Caco-2 (cell line): Measurements from ENCODE around the gene NFIA. TPM values are rescaled to one million over a fixed set of nuclear protein-coding genes. Genes with fewer than 3 reads are reported as not detected.

ENCODE experiments used
- BruUV-seq: library from RNA; stranded (reverse); fragments of 400-500 nt; replicated peaks from 2 replicates; lab custom pipeline; 2021; lab: Mats Ljungman, UMichigan
- CTCF ChIA-PET: fragments of 300-600 bp; sonication (Branson Sonifier 250); formaldehyde crosslinking; loops from one replicate; lab custom pipeline; 2022; ENCODE audit warnings: antibody characterized with exemption; lab: Charles Lee
- POLR2A ChIA-PET: fragments of 300-600 bp; sonication (Branson Sonifier 250); formaldehyde crosslinking; loops from one replicate; lab custom pipeline; 2022; ENCODE audit warnings: antibody characterized with exemption; lab: Charles Lee
- DNase-seq, 2 experiments: peaks; one replicate each; pipeline versions ENCODE4 v3.0.0 to v3.0.0-alpha.2; 2020 to 2022
- H3K27me3 ChIP-seq: replicated peaks from 2 replicates; pipeline ENCODE4 v1.6.0; 2011; ENCODE audit warnings: low read length; ENCODE audit not compliant: control insufficient read depth, insufficient read depth
- H3K36me3 ChIP-seq: 2 replicates; pipeline ENCODE4 v1.5.1; 2011; ENCODE audit warnings: low read length; ENCODE audit not compliant: control insufficient read depth, insufficient read depth
- H3K4me1 ChIP-seq: fragments of 250-450 bp; sonication (Bioruptor Pico); 2 replicates; pipeline ENCODE4 v1.5.1; 2020; ENCODE audit warnings: mild to moderate bottlenecking
- H3K4me3 ChIP-seq: 2 replicates; pipeline ENCODE4 v1.5.1; 2011; ENCODE audit warnings: low read depth, mild to moderate bottlenecking, control low read depth, low read length
- H3K9me3 ChIP-seq: fragments of 250-450 bp; sonication (Bioruptor Pico); 2 replicates; pipeline ENCODE4 v1.5.1; 2020; ENCODE audit warnings: mild to moderate bottlenecking, moderate library complexity
- H3K27ac Mint-ChIP-seq: one replicate; pipeline ENCODE4 v1.8.0; 2022; ENCODE audit warnings: mixed read lengths; ENCODE audit not compliant: unreplicated experiment
- H3K27me3 Mint-ChIP-seq: one replicate; pipeline ENCODE4 v1.8.0; 2022; ENCODE audit warnings: mixed read lengths; ENCODE audit not compliant: insufficient read depth, unreplicated experiment
- H3K36me3 Mint-ChIP-seq: one replicate; pipeline ENCODE4 v1.8.0; 2022; ENCODE audit warnings: mild to moderate bottlenecking, mixed read lengths; ENCODE audit not compliant: insufficient read depth, unreplicated experiment
- H3K4me1 Mint-ChIP-seq: one replicate; pipeline ENCODE4 v1.8.0; 2022; ENCODE audit warnings: low read depth, mixed read lengths; ENCODE audit not compliant: unreplicated experiment
- H3K4me3 Mint-ChIP-seq: one replicate; pipeline ENCODE4 v1.8.0; 2022; ENCODE audit warnings: mild to moderate bottlenecking, moderate library complexity, mixed read lengths; ENCODE audit not compliant: unreplicated experiment
- H3K9me3 Mint-ChIP-seq: one replicate; pipeline ENCODE4 v1.8.0; 2022; ENCODE audit warnings: mixed read lengths; ENCODE audit not compliant: unreplicated experiment
- CTCF ChIP-seq, 2 experiments: fragments of 200-600 bp in 1 of 2; IDR thresholded peaks; 1 replicate in 1 of 2; 2 replicates in 1 of 2; pipeline versions ENCODE4 v1.5.1 to v1.8.0; 2011 to 2022; ENCODE audit warnings: antibody characterized with exemption in 1 of 2, control low read depth in 1 of 2, inconsistent platforms in 1 of 2, low read depth in 1 of 2, low read length in 1 of 2, mild to moderate bottlenecking in 1 of 2, moderate library complexity in 1 of 2; ENCODE audit not compliant: insufficient read depth in 1 of 2, severe bottlenecking in 1 of 2, unreplicated experiment in 1 of 2
- intact Hi-C: fragments of 100-400 bp; cut with micrococcal nuclease; formaldehyde crosslinking; loops from one replicate; pipeline ENCODE4 v1.10.0; 2022; ENCODE audit not compliant: unreplicated experiment
- total RNA-seq: library from RNA; stranded (reverse); gene quantifications from 2 replicates; pipeline ENCODE4 v1.2.3, GENCODE V29; 2022

NFIA gene
- total RNA-seq, 1 experiment from 2014 or later, result 1.4 TPM

GRCh38 chr1:61368366-61368765 is 286.0 kb downstream of the NFIA start:
- POLR2A ChIA-PET, result no interaction called here

GRCh38 chr1:61368876-61369275 is 286.5 kb downstream of the NFIA start:
- Mint-ChIP-seq H3K27ac (no peak overlapping the region), H3K9me3 (no peaks in the 10 kb centered on the region), H3K4me3 (no peak overlapping the region), H3K4me1 (no peaks in the 10 kb centered on the region), H3K36me3 (no peaks in the 10 kb centered on the region), H3K27me3 (no peaks in the 10 kb centered on the region)
- Histone ChIP-seq H3K4me3 (no peak overlapping the region), H3K27me3 (no peaks in the 10 kb centered on the region), H3K4me1 (no peaks in the 10 kb centered on the region), H3K9me3 (no peaks in the 10 kb centered on the region), H3K36me3 (no peaks in the 10 kb centered on the region)
- intact Hi-C loops, result no loop called here
- TF ChIP-seq CTCF (IDR thresholded peaks at IDR 0.05; ENCODE audit: insufficient read depth in 1 of 2, low read depth in 1 of 2, low read length in 1 of 2, severe bottlenecking in 1 of 2, unreplicated experiment in 1 of 2), result no peak
- ChIA-PET CTCF (no interaction called here), POLR2A (no interaction called here)
- no peak for DNase-seq
- BruUV-seq, result no TSS peak

More at GRCh38 chr1:61368366-61368765, 286.0 kb downstream of the NFIA start:
- H3K9me3 ChIP-seq, result no peaks in the 10 kb centered on the region
- H3K36me3 ChIP-seq, result no peaks in the 10 kb centered on the region
- H3K27ac Mint-ChIP-seq, result no peak overlapping the region
- H3K4me3 Mint-ChIP-seq, result no peak overlapping the region
- no peaks in the 10 kb centered on the region for H3K4me1 Mint-ChIP-seq
- no peaks in the 10 kb centered on the region for H3K4me1 ChIP-seq
- H3K27me3 Mint-ChIP-seq, result no peaks in the 10 kb centered on the region
- no peak overlapping the region for H3K4me3 ChIP-seq
- CTCF ChIA-PET, result no interaction called here
- DNase-seq, result no peak
- H3K27me3 ChIP-seq, result no peaks in the 10 kb centered on the region
- H3K36me3 Mint-ChIP-seq, result no peaks in the 10 kb centered on the region
- no peak for TF ChIP-seq CTCF (IDR thresholded peaks at IDR 0.05; ENCODE audit: insufficient read depth in 1 of 2, low read depth in 1 of 2, low read length in 1 of 2, severe bottlenecking in 1 of 2, unreplicated experiment in 1 of 2)
- no TSS peak for BruUV-seq
- intact Hi-C loops, result no loop called here
- H3K9me3 Mint-ChIP-seq, result no peaks in the 10 kb centered on the region

- POLR2A ChIA-PET, result no interaction called here
- H3K4me1 ChIP-seq, result no peaks in the 10 kb centered on the region
- H3K4me3 ChIP-seq, result no peak overlapping the region
- H3K27ac Mint-ChIP-seq, result no peak overlapping the region
- no peaks in the 10 kb centered on the region for H3K36me3 ChIP-seq
- peaks cover under 1% of the 10 kb centered on the region for H3K4me1 Mint-ChIP-seq
- no peaks in the 10 kb centered on the region for H3K27me3 ChIP-seq
- H3K9me3 Mint-ChIP-seq, result no peaks in the 10 kb centered on the region
- no peaks in the 10 kb centered on the region for H3K27me3 Mint-ChIP-seq
- no peaks in the 10 kb centered on the region for H3K36me3 Mint-ChIP-seq
- DNase-seq, result no peak
- BruUV-seq, result no TSS peak
- TF ChIP-seq CTCF (IDR thresholded peaks at IDR 0.05; ENCODE audit: insufficient read depth in 1 of 2, low read depth in 1 of 2, low read length in 1 of 2, severe bottlenecking in 1 of 2, unreplicated experiment in 1 of 2), result no peak
- no peak overlapping the region for H3K4me3 Mint-ChIP-seq
- intact Hi-C loops, result no loop called here
- CTCF ChIA-PET, result no interaction called here
- H3K9me3 ChIP-seq, result no peaks in the 10 kb centered on the region
Observed at GRCh38 chr1:61370177-61370912, 288.0 kb downstream of the NFIA start.
